NCI-H2196 (cell line): Measurements from ENCODE around the gene RHBDD1.

Source experiments
- DNase-seq: peaks from one replicate; lab custom pipeline; 2025; ENCODE audit not compliant: unreplicated experiment; lab: John Stamatoyannopoulos, UW

The RHBDD1 gene

GRCh38 chr2:227029426-227030105 lies 193.7 kb downstream of the RHBDD1 start:
- no peak for DNase-seq

GRCh38 chr2:227030789-227031188 lies 194.9 kb downstream of the RHBDD1 start:
- DNase-seq, result no peak

GRCh38 chr2:227031379-227031778 lies 195.5 kb downstream of the RHBDD1 start:
- DNase-seq, result no peak

GRCh38 chr2:227033471-227034148 lies 197.8 kb downstream of the RHBDD1 start:
- peak; percentile 5 for DNase-seq

- no peak for DNase-seq
Measured at GRCh38 chr2:227035711-227036367, 200.0 kb downstream of the RHBDD1 start.

- no peak for DNase-seq
Measured at GRCh38 chr2:227036527-227036926, 200.7 kb downstream of the RHBDD1 start.

GRCh38 chr2:227038550-227039189 lies 202.8 kb downstream of the RHBDD1 start:
- DNase-seq, result no peak

- no peak for DNase-seq
Measured at GRCh38 chr2:227043981-227044380, 208.1 kb downstream of the RHBDD1 start.
